Endothelial cell of umbilical vein (primary cell): Measurements from ENCODE around the gene GTSE1. TPM values are rescaled to one million over a fixed set of nuclear protein-coding genes. Genes with fewer than 3 reads are reported as not detected.

Source experiments
- BruUV-seq: library from RNA; stranded (reverse); fragments of 400-500 nt; replicated peaks from 2 replicates; lab custom pipeline; 2021; lab: Mats Ljungman, UMichigan
- CTCF ChIA-PET: fragments of 300-600, 350-600 bp; sonication (Branson Sonifier 250); formaldehyde crosslinking; loops from one replicate; lab custom pipeline; 2021; ENCODE audit warnings: antibody characterized with exemption, inconsistent platforms; lab: Charles Lee
- POLR2A ChIA-PET: fragments of 300-600, 350-600 bp; sonication (Branson Sonifier 250); formaldehyde crosslinking; loops from one replicate; lab custom pipeline; 2021; ENCODE audit warnings: antibody characterized with exemption, inconsistent platforms; lab: Charles Lee
- DNase-seq: peaks from one replicate; pipeline ENCODE4 v3.0.0-alpha.2; 2011; ENCODE audit warnings: low read depth, low spot score
- FAIRE-seq: peaks from 2 replicates; lab custom pipeline; 2011; peaks lifted over from hg19 to GRCh38; lab: Jason Lieb, UNC
- H2AFZ ChIP-seq: 2 replicates; pipeline ENCODE4 v1.6.0; 2012; ENCODE audit warnings: low read depth, low read length, control low read depth, inconsistent platforms
- H3K27ac ChIP-seq: 2 replicates; pipeline ENCODE4 v1.5.1; 2011; ENCODE audit warnings: low read depth, mild to moderate bottlenecking, control low read depth, low read length, moderate library complexity; ENCODE audit not compliant: insufficient read depth
- H3K27me3 ChIP-seq, 2 experiments: 2 replicates each; pipeline versions ENCODE4 v1.6.0 to v1.6.1; 2011; ENCODE audit warnings: low read length in 2 of 2, mixed read lengths in 1 of 2; ENCODE audit not compliant: control insufficient read depth in 2 of 2, insufficient read depth in 2 of 2
- H3K36me3 ChIP-seq, 2 experiments: 2 replicates in 1 of 2; 3 replicates in 1 of 2; pipeline ENCODE4 v1.5.1; 2011; ENCODE audit warnings: low read length in 2 of 2, mild to moderate bottlenecking in 1 of 2, moderate library complexity in 1 of 2; ENCODE audit not compliant: control insufficient read depth in 2 of 2, insufficient read depth in 2 of 2; ENCODE audit errors: extremely low read depth in 1 of 2
- H3K4me1 ChIP-seq: 3 replicates; pipeline ENCODE4 v1.5.1; 2011; ENCODE audit warnings: mild to moderate bottlenecking, low read length; ENCODE audit not compliant: control insufficient read depth, insufficient read depth; ENCODE audit errors: extremely low read depth
- H3K4me2 ChIP-seq: 2 replicates; pipeline ENCODE4 v1.6.1; 2011; ENCODE audit warnings: low read length, control low read depth, mixed read lengths; ENCODE audit not compliant: insufficient read depth
- H3K4me3 ChIP-seq, 3 experiments: fragments of 200-600 bp in 1 of 3; sonication (generic), shearing (Covaris generic) in 1 of 3; replicated peaks in 1 of 3; 2 replicates each; pipeline ENCODE4 v1.5.1; 2011 to 2016; ENCODE audit warnings: control low read depth in 3 of 3, low read length in 3 of 3, mild to moderate bottlenecking in 2 of 3, inconsistent platforms in 1 of 3, low read depth in 1 of 3, moderate library complexity in 1 of 3; ENCODE audit not compliant: insufficient read depth in 1 of 3
- H3K79me2 ChIP-seq: 2 replicates; pipeline ENCODE4 v1.6.0; 2012; ENCODE audit warnings: low read length, inconsistent platforms; ENCODE audit not compliant: control insufficient read depth, insufficient read depth
- H3K9ac ChIP-seq: replicated peaks from 2 replicates; pipeline ENCODE3; 2011; ENCODE audit warnings: low read length, control low read depth; ENCODE audit not compliant: insufficient read depth; ENCODE audit errors: extremely low read depth
- H3K9me1 ChIP-seq: replicated peaks from 3 replicates; pipeline ENCODE4 v1.6.0; 2011; ENCODE audit warnings: mild to moderate bottlenecking, low read length; ENCODE audit not compliant: control insufficient read depth, insufficient read depth; ENCODE audit errors: extremely low read depth
- H3K9me3 ChIP-seq: replicated peaks from 2 replicates; pipeline ENCODE4 v1.5.1; 2012; ENCODE audit warnings: low read length, inconsistent platforms; ENCODE audit not compliant: control insufficient read depth, insufficient read depth
- H4K20me1 ChIP-seq: replicated peaks from 2 replicates; pipeline ENCODE3; 2011; ENCODE audit warnings: mild to moderate bottlenecking, low read length; ENCODE audit not compliant: control insufficient read depth, insufficient read depth; ENCODE audit errors: extremely low read depth
- EZH2 ChIP-seq: IDR thresholded peaks from 2 replicates; pipeline ENCODE4 v1.6.1; 2012; ENCODE audit warnings: borderline replicate concordance, low read depth, mild to moderate bottlenecking, moderate library complexity, low read length, inconsistent platforms; ENCODE audit not compliant: severe bottlenecking
- FOS ChIP-seq: IDR thresholded peaks from 2 replicates; pipeline ENCODE4 v1.6.1; 2011; ENCODE audit warnings: mild to moderate bottlenecking, low read length, moderate library complexity, borderline replicate concordance; ENCODE audit not compliant: insufficient read depth
- GATA2 ChIP-seq: IDR thresholded peaks from 2 replicates; pipeline ENCODE4 v1.7.0; 2011; ENCODE audit warnings: low read depth, mild to moderate bottlenecking, moderate library complexity, mixed read lengths, low read length; ENCODE audit not compliant: insufficient read length, insufficient read depth
- JUN ChIP-seq: IDR thresholded peaks from 2 replicates; pipeline ENCODE4 v1.6.1; 2011; ENCODE audit warnings: borderline replicate concordance, low read depth; ENCODE audit not compliant: insufficient read length, insufficient read depth
- MYC ChIP-seq: IDR thresholded peaks from one replicate; pipeline ENCODE4 v1.6.1; 2011; ENCODE audit warnings: mild to moderate bottlenecking, low read depth, low read length
- POLR2A ChIP-seq: IDR thresholded peaks from 2 replicates; pipeline ENCODE4 v1.6.1; 2012; ENCODE audit warnings: low read depth, mild to moderate bottlenecking, control low read depth, low read length
- POLR2AphosphoS5 ChIP-seq: IDR thresholded peaks from 2 replicates; pipeline ENCODE4 v1.6.1; 2012; ENCODE audit warnings: low read depth, mild to moderate bottlenecking, control low read depth, low read length, moderate library complexity; ENCODE audit not compliant: insufficient read depth
- dilution Hi-C: fragments of 300-500 bp; cut with MboI; formaldehyde crosslinking; loops from one replicate; pipeline ENCODE4 v1.15.0; 2019; ENCODE audit warnings: low sequenced_read_pairs; ENCODE audit not compliant: extremely low pct_ligation_motif_present
- intact Hi-C: fragments of 100-400 bp; cut with micrococcal nuclease; formaldehyde crosslinking; loops from one replicate; pipeline ENCODE4 v1.10.0; 2022
- polyA plus RNA-seq, 4 experiments: library from polyadenylated mRNA; depleted of rRNA in 3 of 4; stranded (reverse) in 3 of 4; unstranded in 1 of 4; fragments of >200 nt; gene quantifications; 2 replicates each; pipeline versions ENCODE4 v1.2.1 to v1.2.3, GENCODE V29; 2011 to 2012; ENCODE audit warnings: missing spikeins in 1 of 4
- total RNA-seq: library from RNA; stranded (reverse); gene quantifications from 2 replicates; pipeline ENCODE4 v1.2.3, GENCODE V29; 2021
- TF ChIP-seq, protein P1 (sequence below), 2 donors: IDR thresholded peaks; 1 replicate in 1 of 2; 2 replicates in 1 of 2; pipeline ENCODE4 v1.5.1; 2011; ENCODE audit warnings: low read length in 2 of 2, mild to moderate bottlenecking in 2 of 2, moderate library complexity in 2 of 2, control low read depth in 1 of 2, inconsistent platforms in 1 of 2, low read depth in 1 of 2; ENCODE audit not compliant: insufficient read depth in 1 of 2; ENCODE audit errors: extremely low read depth in 1 of 2
- TF ChIP-seq, protein P2 (sequence below): IDR thresholded peaks from 2 replicates; pipeline ENCODE4 v1.6.1; 2011; ENCODE audit not compliant: insufficient read depth, insufficient read length

The GTSE1 gene
- total and polyA plus RNA-seq, 2 donors (not counting 3 experiments of a cell fraction or from before 2014, with no cell fraction given) = 25.9 to 57.2 TPM

DNA sequence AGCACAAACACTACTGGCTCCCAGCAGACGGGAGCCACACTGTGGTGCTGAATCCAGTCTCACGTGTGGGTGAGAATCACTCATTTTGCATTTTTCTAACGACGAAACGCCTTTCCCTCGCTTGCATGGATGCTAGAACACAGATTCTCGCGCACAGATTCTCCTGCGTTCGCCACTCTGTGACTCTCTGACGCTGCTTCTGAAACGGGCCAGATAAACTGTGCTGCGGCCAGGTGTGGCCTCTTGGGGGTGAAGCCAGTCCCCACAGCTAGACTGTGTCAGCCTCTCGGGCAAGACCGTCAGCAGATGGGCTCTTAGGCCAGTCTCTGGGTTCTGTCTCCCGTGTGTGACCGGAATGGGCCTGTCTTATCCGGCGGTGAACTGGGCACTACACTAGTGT, 83.4 kb downstream of the GTSE1 start:
- DNase-seq = no peak
- Histone ChIP-seq H3K9me1 (no peaks in the 10 kb centered on the region), H3K9ac (no peak overlapping the region), H3K27me3 (no peaks in the 10 kb centered on the region), H3K9me3 (no peaks in the 10 kb centered on the region), H4K20me1 (no peaks in the 10 kb centered on the region), H3K27ac (no peak overlapping the region), H3K4me3 (no peak overlapping the region), H3K4me1 (no peaks in the 10 kb centered on the region), H3K4me2 (no peak overlapping the region), H3K36me3 (no peaks in the 10 kb centered on the region), H3K79me2 (no peaks in the 10 kb centered on the region), H2AFZ (no peak overlapping the region)
- no TSS peak for BruUV-seq
- TF ChIP-seq FOS (no peak), POLR2A (no peak), GATA2 (no peak), EZH2 (no peak), JUN (no peak), POLR2AphosphoS5 (no peak), MYC (no peak)
- TF ChIP-seq, protein P1, sequence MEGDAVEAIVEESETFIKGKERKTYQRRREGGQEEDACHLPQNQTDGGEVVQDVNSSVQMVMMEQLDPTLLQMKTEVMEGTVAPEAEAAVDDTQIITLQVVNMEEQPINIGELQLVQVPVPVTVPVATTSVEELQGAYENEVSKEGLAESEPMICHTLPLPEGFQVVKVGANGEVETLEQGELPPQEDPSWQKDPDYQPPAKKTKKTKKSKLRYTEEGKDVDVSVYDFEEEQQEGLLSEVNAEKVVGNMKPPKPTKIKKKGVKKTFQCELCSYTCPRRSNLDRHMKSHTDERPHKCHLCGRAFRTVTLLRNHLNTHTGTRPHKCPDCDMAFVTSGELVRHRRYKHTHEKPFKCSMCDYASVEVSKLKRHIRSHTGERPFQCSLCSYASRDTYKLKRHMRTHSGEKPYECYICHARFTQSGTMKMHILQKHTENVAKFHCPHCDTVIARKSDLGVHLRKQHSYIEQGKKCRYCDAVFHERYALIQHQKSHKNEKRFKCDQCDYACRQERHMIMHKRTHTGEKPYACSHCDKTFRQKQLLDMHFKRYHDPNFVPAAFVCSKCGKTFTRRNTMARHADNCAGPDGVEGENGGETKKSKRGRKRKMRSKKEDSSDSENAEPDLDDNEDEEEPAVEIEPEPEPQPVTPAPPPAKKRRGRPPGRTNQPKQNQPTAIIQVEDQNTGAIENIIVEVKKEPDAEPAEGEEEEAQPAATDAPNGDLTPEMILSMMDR (IDR thresholded peaks at IDR 0.05; ENCODE audit: extremely low read depth in 1 of 2, insufficient read depth in 1 of 2, low read depth in 1 of 2, low read length in 2 of 2) = no peak
- TF ChIP-seq, protein P2, sequence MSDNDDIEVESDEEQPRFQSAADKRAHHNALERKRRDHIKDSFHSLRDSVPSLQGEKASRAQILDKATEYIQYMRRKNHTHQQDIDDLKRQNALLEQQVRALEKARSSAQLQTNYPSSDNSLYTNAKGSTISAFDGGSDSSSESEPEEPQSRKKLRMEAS = no peak
- CTCF ChIA-PET = interaction anchor here (2.0 kb wide), 1 partner anchor 13 kb away, joined by 10 read pairs; no protein-coding TSS in a partner anchor
- no peak for FAIRE-seq
- POLR2A ChIA-PET = no interaction called here
- dilution Hi-C loops = no loop called here
- intact Hi-C loops = no loop called here

Other genes with a start within 250 kb of the GTSE1 start
- 6.6 and 10.7 TPM in 2 replicates for gene PPARA, start 146.3 kb upstream of the GTSE1 start, total RNA-seq
- gene PPARA, start 146.3 kb upstream of the GTSE1 start, polyA plus RNA-seq = 2.9 and 3.1 TPM in 2 replicates
- 8.5 and 9.7 TPM in 2 replicates for gene CDPF1, start 46.6 kb upstream of the GTSE1 start, total RNA-seq
- gene CDPF1, start 46.6 kb upstream of the GTSE1 start, polyA plus RNA-seq = 8.9 and 9.9 TPM in 2 replicates
- gene PKDREJ, start 33.5 kb upstream of the GTSE1 start, total RNA-seq = not detected in 2 replicates
- gene PKDREJ, start 33.5 kb upstream of the GTSE1 start, polyA plus RNA-seq = not detected in 2 replicates
- 33.1 and 39.7 TPM in 2 replicates for gene TTC38, start 28.9 kb upstream of the GTSE1 start, total RNA-seq
- gene TTC38, start 28.9 kb upstream of the GTSE1 start, polyA plus RNA-seq = 31.6 and 33.5 TPM in 2 replicates
- 60.4 and 65.7 TPM in 2 replicates for gene TRMU, start 38.8 kb downstream of the GTSE1 start, total RNA-seq
- gene TRMU, start 38.8 kb downstream of the GTSE1 start, polyA plus RNA-seq = 39.0 and 42.4 TPM in 2 replicates
- gene CELSR1, start 240.8 kb downstream of the GTSE1 start, total RNA-seq = 2.1 and 3.7 TPM in 2 replicates
- 5.4 and 5.7 TPM in 2 replicates for gene CELSR1, start 240.8 kb downstream of the GTSE1 start, polyA plus RNA-seq